Right atrium auricular region (tissue), 2 donors: ENCODE measurements around the gene TRIM69. TPM values are rescaled to one million over a fixed set of nuclear protein-coding genes. Genes with fewer than 3 reads are reported as not detected.
A peak's percentile ranks its signal among the peaks of the same experiment; 100 is the strongest.
"Not testable (repeated sequence)": the region's sequence is repeated elsewhere in the genome, so short reads cannot be mapped to it uniquely, and the experiment has no call there.

Experiments used
- DNase-seq: peaks from one replicate; pipeline ENCODE4 v3.0.0-alpha.2; 2019; ENCODE audit warnings: low spot score
- H3K27ac ChIP-seq, 2 donors: fragments of 200-600 bp; sonication (generic); 1 replicate in 1 of 2; 2 replicates in 1 of 2; pipeline ENCODE4 v1.5.1; 2016 to 2019
- H3K27me3 ChIP-seq, 2 donors: fragments of 200-600 bp; sonication (generic); one replicate each; pipeline versions ENCODE4 v1.5.1 to v1.6.0; 2017 to 2019
- H3K36me3 ChIP-seq: fragments of 200-600 bp; sonication (generic); one replicate; pipeline ENCODE4 v1.5.1; 2016
- H3K4me1 ChIP-seq, 2 donors: fragments of 200-600 bp; sonication (generic); one replicate each; pipeline versions ENCODE4 v1.5.1 to v1.6.0; 2017 to 2019
- H3K4me3 ChIP-seq, 2 donors: fragments of 200-600 bp; sonication (generic); 1 replicate in 1 of 2; 2 replicates in 1 of 2; pipeline ENCODE4 v1.5.1; 2017 to 2019; ENCODE audit warnings: mild to moderate bottlenecking in 1 of 2, moderate library complexity in 1 of 2
- H3K9me3 ChIP-seq, 2 donors: fragments of 200-600 bp; sonication (generic); one replicate each; pipeline ENCODE4 v1.5.1; 2019
- CTCF ChIP-seq, 2 donors: fragments of 200-600 bp; sonication (generic); IDR thresholded peaks; one replicate each; pipeline ENCODE4 v1.5.1; 2019; ENCODE audit warnings: antibody characterized with exemption in 2 of 2
- total RNA-seq, 2 donors: library from RNA; depleted of rRNA; stranded (reverse); fragments of >200 nt; gene quantifications; one replicate each; pipeline ENCODE4 v1.1.0, GENCODE V29; 2016

The TRIM69 gene
- total RNA-seq, 2 donors from 2014 or later, result 28.9 to 55.1 TPM

- Histone ChIP-seq H3K27ac (peak overlapping the region; percentile 8 to 9), H3K27me3 (no peaks in the 10 kb centered on the region), H3K36me3 (peaks cover 8% of the 10 kb centered on the region), H3K4me3 (no peak overlapping the region), H3K9me3 (no peaks in the 10 kb centered on the region), H3K4me1 (peaks cover 0 to 33% of the 10 kb centered on the region in 2 donors)
- no peak for TF ChIP-seq CTCF (IDR thresholded peaks at IDR 0.05)
- no peak for DNase-seq
Measured at GRCh38 chr15:44734839-44735481, 1.4 kb upstream of the TRIM69 start.

- H3K4me3 ChIP-seq, result no peak overlapping the region
- DNase-seq, result peak; percentile 80
Measured at GRCh38 chr15:44735482-44736180, 697 bp upstream of the TRIM69 start.

GRCh38 chr15:44738340-44738984 lies 2.1 kb downstream of the TRIM69 start:
- Histone ChIP-seq H3K27me3 (no peaks in the 10 kb centered on the region), H3K4me1 (peaks cover 0 to 12% of the 10 kb centered on the region in 2 donors), H3K9me3 (no peaks in the 10 kb centered on the region), H3K4me3 (no peak overlapping the region), H3K27ac (no peak overlapping the region), H3K36me3 (no peaks in the 10 kb centered on the region)
- peak; percentile 50 to 82 for TF ChIP-seq CTCF (IDR thresholded peaks at IDR 0.05)
- DNase-seq, result no peak

More at GRCh38 chr15:44735482-44736180, 697 bp upstream of the TRIM69 start:
- Histone ChIP-seq H3K4me1 (peaks cover 0 to 27% of the 10 kb centered on the region in 2 donors), H3K27ac (peak overlapping the region; percentile 8 to 72), H3K27me3 (no peaks in the 10 kb centered on the region), H3K9me3 (no peaks in the 10 kb centered on the region), H3K36me3 (peaks cover 8% of the 10 kb centered on the region)
- TF ChIP-seq CTCF (IDR thresholded peaks at IDR 0.05), result no peak

- not testable (repeated sequence) for H3K27ac ChIP-seq, DNase-seq, H3K4me3 ChIP-seq, H3K36me3 ChIP-seq, H3K27me3 ChIP-seq, H3K9me3 ChIP-seq
- peaks cover 0 to 12% of the 10 kb centered on the region in 2 donors for H3K4me1 ChIP-seq
Measured at GRCh38 chr15:44739222-44739847, 3.0 kb downstream of the TRIM69 start.

GRCh38 chr15:44743454-44743853 lies 7.1 kb downstream of the TRIM69 start:
- not testable (repeated sequence) for DNase-seq, H3K36me3 ChIP-seq, H3K9me3 ChIP-seq, H3K4me1 ChIP-seq, H3K27ac ChIP-seq, H3K27me3 ChIP-seq, H3K4me3 ChIP-seq

- DNase-seq, result no peak
- H3K27me3 ChIP-seq, result no peaks in the 10 kb centered on the region
- H3K9me3 ChIP-seq, result peaks cover 0 to 4% of the 10 kb centered on the region in 2 donors
- no peaks in the 10 kb centered on the region for H3K36me3 ChIP-seq
- no peak for TF ChIP-seq CTCF (IDR thresholded peaks at IDR 0.05)
- no peak overlapping the region for H3K27ac ChIP-seq
- no peaks in the 10 kb centered on the region for H3K4me1 ChIP-seq
- H3K4me3 ChIP-seq, result no peak overlapping the region
Measured at GRCh38 chr15:44753345-44753744, 17.0 kb downstream of the TRIM69 start.
